Forelimb muscle (tissue), 1 donor: ENCODE data around the gene EMID1. TPM values are rescaled to one million over a fixed set of nuclear protein-coding genes. Genes with fewer than 3 reads are reported as not detected.

Experiments
- DNase-seq: peaks from one replicate; pipeline ENCODE4 v3.0.0-alpha.2; 2013; ENCODE audit warnings: low read depth
- polyA plus RNA-seq: library from polyadenylated mRNA; unstranded; fragments of 120-200 nt; gene quantifications from one replicate; pipeline ENCODE4 v1.2.1, GENCODE V29; 2013; ENCODE audit not compliant: insufficient read length

EMID1 gene
- 7.5 TPM for polyA plus RNA-seq

- DNase-seq = no peak
Measured at GRCh38 chr22:29205594-29206371, at the start of gene EMID1. Gene EMID1, plus strand, starts transcription at chr22:29205896. Its CDS starts 143 bp downstream, at chr22:29206039.

- no peak for DNase-seq
Measured at GRCh38 chr22:29155966-29156365, 49.7 kb upstream of the EMID1 start.

GRCh38 chr22:29156507-29156906 lies 49.2 kb upstream of the EMID1 start:
- no peak for DNase-seq

GRCh38 chr22:29157759-29158535 lies 47.7 kb upstream of the EMID1 start:
- DNase-seq = no peak

GRCh38 chr22:29158546-29158945 lies 47.1 kb upstream of the EMID1 start:
- DNase-seq = no peak

GRCh38 chr22:29163808-29164207 lies 41.9 kb upstream of the EMID1 start:
- no peak for DNase-seq

GRCh38 chr22:29165321-29166060 lies 40.2 kb upstream of the EMID1 start:
- DNase-seq = no peak

- DNase-seq = no peak
Measured at GRCh38 chr22:29166180-29166579, 39.5 kb upstream of the EMID1 start.

GRCh38 chr22:29167032-29167911 lies 38.4 kb upstream of the EMID1 start:
- no peak for DNase-seq

- DNase-seq = no peak
Measured at GRCh38 chr22:29171721-29172120, 34.0 kb upstream of the EMID1 start.

- DNase-seq = no peak
Measured at GRCh38 chr22:29172216-29172615, 33.5 kb upstream of the EMID1 start.

GRCh38 chr22:29175312-29175835 lies 30.3 kb upstream of the EMID1 start:
- no peak for DNase-seq

GRCh38 chr22:29183971-29184848 lies 21.5 kb upstream of the EMID1 start:
- no peak for DNase-seq

- no peak for DNase-seq
Measured at GRCh38 chr22:29184849-29185490, 20.7 kb upstream of the EMID1 start.

GRCh38 chr22:29186302-29186701 lies 19.4 kb upstream of the EMID1 start:
- no peak for DNase-seq

- DNase-seq = no peak
Measured at GRCh38 chr22:29187831-29188230, 17.9 kb upstream of the EMID1 start.

- no peak for DNase-seq
Measured at GRCh38 chr22:29190051-29190450, 15.6 kb upstream of the EMID1 start.

GRCh38 chr22:29190918-29191317 lies 14.8 kb upstream of the EMID1 start:
- DNase-seq = no peak

- no peak for DNase-seq
Measured at GRCh38 chr22:29193021-29193420, 12.7 kb upstream of the EMID1 start.

GRCh38 chr22:29194184-29194583 lies 11.5 kb upstream of the EMID1 start:
- DNase-seq = no peak
